SW480 (cell line): ENCODE data around the gene MACROD1.

Source experiments
- DNase-seq: peaks from one replicate; pipeline ENCODE4 v3.0.0-alpha.2; 2016; ENCODE audit warnings: low spot score

MACROD1 gene

GRCh38 chr11:64035081-64035524 is 130.8 kb downstream of the MACROD1 start:
- DNase-seq, result no peak

GRCh38 chr11:64034411-64034811 is 131.5 kb downstream of the MACROD1 start:
- no peak for DNase-seq

- DNase-seq, result no peak
These were observed 133.9 kb downstream of the MACROD1 start for GRCh38 chr11:64032050-64032449.

- DNase-seq, result no peak
These were observed 134.9 kb downstream of the MACROD1 start for GRCh38 chr11:64031001-64031400.

GRCh38 chr11:64029773-64030172 is 136.1 kb downstream of the MACROD1 start:
- no peak for DNase-seq

- no peak for DNase-seq
These were observed 137.4 kb downstream of the MACROD1 start for GRCh38 chr11:64028398-64029115.

- DNase-seq, result no peak
These were observed 138.1 kb downstream of the MACROD1 start for GRCh38 chr11:64027651-64028397.

GRCh38 chr11:64026575-64027205 is 139.2 kb downstream of the MACROD1 start:
- no peak for DNase-seq

GRCh38 chr11:64025205-64025604 is 140.7 kb downstream of the MACROD1 start:
- DNase-seq, result no peak

- no peak for DNase-seq
These were observed 141.9 kb downstream of the MACROD1 start for GRCh38 chr11:64023712-64024710.

- DNase-seq, result no peak
These were observed 143.7 kb downstream of the MACROD1 start for GRCh38 chr11:64022125-64022784.

- no peak for DNase-seq
These were observed 144.2 kb downstream of the MACROD1 start for GRCh38 chr11:64021757-64022093.

GRCh38 chr11:64020976-64021756 is 144.7 kb downstream of the MACROD1 start:
- no peak for DNase-seq

- DNase-seq, result no peak
These were observed 146.5 kb downstream of the MACROD1 start for GRCh38 chr11:64019106-64020037.

- DNase-seq, result no peak
These were observed 147.6 kb downstream of the MACROD1 start for GRCh38 chr11:64018310-64018709.

- no peak for DNase-seq
These were observed 148.0 kb downstream of the MACROD1 start for GRCh38 chr11:64017945-64018224.

GRCh38 chr11:64015935-64016845 is 149.7 kb downstream of the MACROD1 start:
- no peak for DNase-seq

GRCh38 chr11:64015510-64015909 is 150.4 kb downstream of the MACROD1 start:
- no peak for DNase-seq

- no peak for DNase-seq
These were observed 151.6 kb downstream of the MACROD1 start for GRCh38 chr11:64014356-64014755.
